ENCODE measurements around the gene CD96.
"Not testable (repeated sequence)": the region's sequence is repeated elsewhere in the genome, so short reads cannot be mapped to it uniquely, and the experiment has no call there.

CD96 gene

DNA sequence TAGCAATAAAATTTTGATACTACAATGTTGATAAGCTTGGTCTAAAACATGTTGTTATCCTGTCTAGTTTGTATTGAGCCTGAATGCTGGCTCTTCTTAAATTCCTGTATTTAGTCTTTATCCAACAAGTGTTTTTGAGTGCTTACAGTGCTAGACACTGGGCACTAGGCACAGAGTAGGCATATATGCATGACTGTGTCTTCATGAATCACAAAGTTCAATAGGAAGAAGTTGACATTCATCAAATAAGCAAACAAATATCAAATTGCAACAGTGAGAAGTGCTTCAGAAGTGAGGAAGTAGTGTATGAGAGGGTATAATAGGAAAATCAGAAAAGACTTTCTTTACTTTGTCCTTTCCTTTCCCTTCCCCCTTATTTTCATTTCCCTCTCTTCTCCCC is 6.8 kb downstream of the CD96 start:
- no peak for DNase-seq (ENCODE audit: low read depth in 2 of 2)

DNA sequence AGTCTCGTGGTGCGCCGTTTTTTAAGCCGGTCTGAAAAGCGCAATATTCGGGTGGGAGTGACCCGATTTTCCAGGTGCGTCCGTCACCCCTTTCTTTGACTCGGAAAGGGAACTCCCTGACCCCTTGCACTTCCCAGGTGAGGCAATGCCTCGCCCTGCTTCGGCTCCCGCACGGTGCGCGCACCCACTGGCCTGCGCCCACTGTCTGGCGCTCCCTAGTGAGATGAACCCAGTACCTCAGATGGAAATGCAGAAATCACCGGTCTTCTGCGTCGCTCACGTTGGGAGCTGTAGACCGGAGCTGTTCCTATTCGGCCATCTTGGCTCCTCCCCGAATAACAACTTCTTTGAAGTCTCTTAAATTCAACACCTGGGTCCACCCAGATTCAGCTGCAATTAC is 19.9 kb downstream of the CD96 start:
- not testable (repeated sequence) for DNase-seq (ENCODE audit: low read depth in 2 of 2)

DNA sequence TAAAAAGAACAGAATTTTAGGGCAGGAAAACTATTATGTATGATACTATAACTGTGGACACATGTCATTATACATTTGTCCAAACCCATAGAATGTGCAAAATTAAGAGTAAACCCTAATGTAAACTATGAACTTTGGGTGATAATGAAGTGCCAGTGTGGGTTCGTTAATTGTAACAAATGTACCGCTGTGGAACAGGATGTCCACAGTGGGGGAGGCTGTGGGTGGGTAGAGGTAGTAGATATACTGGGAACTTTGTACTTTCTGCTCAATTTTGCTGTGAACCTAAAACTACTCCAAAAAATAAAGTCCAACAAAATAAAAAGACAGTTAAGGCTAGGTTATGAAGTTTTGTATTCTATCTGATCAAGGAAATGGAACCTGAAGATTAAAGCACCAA is 24.8 kb downstream of the CD96 start:
- no peak for DNase-seq (ENCODE audit: low read depth in 2 of 2)

DNA sequence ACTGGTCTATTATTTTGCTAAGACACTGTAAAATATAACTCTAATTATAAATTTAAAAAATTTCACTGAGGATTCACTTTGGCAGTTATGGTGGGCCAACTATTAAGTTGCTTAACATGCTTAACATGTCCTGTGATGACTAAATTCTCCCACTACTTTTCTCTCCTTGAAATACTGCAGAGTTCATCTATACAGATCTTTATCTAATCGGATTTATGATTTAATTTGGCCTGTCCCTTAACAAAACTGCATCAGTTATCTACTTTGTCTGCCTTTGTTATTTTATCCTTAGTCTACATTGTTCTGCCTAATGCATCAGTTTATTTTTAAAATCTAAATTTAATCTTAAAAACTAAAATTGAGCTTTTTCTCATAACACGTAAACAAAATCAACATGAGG is 26.4 kb downstream of the CD96 start:
- no peak for DNase-seq (ENCODE audit: low read depth in 2 of 2)

DNA sequence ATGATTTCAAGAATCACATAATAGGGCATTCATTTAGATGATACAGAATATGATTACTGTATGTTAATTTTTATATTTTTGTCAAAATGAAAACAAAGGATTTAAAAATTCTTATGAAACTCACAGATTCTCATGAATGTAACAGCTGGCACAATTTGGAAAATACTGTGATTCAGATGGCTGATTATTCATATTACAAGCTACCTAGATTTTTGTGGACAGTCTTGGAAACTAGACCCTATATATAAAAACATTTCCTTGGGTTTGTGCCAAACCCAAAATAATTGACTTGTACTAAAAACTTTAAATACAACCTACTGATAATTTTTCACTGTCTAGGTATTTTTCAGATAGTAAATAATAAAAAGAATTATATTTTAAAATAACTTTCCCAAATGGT is 26.9 kb downstream of the CD96 start:
- DNase-seq (ENCODE audit: low read depth in 2 of 2): no peak

DNA sequence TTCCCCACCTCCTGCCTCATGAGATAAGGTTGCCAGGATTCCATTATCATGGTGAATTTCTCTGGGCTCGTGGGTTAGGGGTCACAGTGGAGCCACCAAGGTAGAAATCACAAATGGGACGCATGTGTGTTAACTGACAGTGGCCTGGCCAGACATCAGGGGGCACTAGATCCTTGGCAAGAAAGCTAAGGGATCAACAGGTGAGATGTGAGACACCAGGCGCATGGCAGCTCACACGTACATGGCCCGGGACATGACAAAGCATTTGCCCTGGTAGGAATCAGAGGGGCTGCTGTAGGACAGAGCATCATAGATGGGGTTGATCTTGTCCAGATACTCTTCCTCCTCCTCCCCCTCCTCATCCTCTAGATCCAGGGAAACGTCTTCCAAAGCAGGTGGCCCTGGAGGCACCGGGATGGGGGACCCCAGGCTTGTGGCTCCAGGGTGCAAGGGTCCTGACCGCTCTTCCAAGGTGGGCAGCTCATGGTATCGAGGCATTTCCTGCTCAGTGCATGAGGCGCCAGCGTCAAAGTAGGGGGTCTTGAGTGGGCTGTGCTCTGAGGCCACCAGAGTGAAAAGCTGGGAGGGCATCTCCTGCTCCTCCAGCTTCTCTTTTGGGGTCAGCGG is 28.5 kb downstream of the CD96 start:
- no peak for DNase-seq (ENCODE audit: low read depth in 2 of 2)

DNA sequence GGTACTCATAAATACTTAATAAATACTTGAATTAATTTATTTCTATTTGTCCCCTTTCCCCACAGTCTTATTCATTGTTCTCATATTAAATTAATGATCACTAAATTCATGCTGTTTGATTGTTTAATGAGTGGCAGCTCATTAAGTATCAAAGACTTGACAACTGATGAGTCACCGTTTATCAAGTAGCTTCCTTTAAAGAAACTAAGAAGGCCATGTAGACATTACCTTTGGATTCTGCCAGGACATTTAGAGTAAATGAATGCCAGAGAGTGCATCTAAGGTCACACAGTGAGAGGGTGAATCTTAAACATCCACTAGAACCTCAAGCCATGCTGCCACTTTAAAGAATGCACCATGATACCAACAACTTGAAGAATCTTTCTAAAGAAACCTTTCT is 29.3 kb downstream of the CD96 start:
- no peak for DNase-seq (ENCODE audit: low read depth in 2 of 2)

DNA sequence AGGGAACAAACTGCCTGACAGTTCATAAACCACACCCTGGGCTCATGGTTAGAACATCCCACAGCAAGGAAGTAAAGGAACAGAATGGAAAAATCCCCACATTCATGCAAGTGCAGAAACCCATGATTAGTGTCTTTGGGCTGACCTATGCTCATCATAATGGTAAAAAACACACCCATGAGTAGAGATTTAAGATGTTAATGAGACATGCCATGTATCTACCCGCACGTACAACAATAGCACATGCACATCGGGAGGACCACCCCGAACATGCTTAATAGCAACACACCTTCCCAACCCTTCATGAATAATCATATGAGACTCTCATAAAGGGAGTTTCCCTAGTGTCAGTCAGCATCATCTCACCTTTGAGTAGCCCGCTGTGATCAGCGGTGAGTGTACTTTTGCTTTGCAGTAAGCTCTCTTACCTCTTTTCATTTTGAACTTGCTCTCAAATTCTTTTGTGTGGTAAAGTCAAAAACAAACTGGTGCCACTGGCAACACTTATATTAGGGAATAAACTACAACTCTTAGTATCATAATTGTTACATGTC is 30.0 kb downstream of the CD96 start:
- no peak for DNase-seq (ENCODE audit: low read depth in 2 of 2)

DNA sequence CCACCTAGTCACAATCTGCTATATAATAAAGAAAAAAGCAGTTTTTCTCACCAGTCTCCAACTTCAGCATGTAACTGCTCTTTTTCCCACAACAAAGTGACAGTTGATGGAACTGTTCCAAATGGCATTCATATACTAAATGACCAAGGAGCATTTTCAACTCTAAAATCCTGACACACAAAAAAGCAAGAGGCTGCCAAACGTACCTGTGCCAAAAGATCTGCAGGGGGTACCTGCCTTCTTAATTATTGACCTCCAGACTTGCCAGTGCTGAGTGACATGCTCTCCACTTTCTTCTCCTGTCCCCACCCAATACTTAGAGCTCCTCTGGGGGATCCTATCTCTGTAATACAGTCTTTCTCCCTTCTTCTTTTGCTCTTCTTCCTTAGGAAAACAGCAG is 35.1 kb downstream of the CD96 start:
- no peak for DNase-seq (ENCODE audit: low read depth in 2 of 2)

DNA sequence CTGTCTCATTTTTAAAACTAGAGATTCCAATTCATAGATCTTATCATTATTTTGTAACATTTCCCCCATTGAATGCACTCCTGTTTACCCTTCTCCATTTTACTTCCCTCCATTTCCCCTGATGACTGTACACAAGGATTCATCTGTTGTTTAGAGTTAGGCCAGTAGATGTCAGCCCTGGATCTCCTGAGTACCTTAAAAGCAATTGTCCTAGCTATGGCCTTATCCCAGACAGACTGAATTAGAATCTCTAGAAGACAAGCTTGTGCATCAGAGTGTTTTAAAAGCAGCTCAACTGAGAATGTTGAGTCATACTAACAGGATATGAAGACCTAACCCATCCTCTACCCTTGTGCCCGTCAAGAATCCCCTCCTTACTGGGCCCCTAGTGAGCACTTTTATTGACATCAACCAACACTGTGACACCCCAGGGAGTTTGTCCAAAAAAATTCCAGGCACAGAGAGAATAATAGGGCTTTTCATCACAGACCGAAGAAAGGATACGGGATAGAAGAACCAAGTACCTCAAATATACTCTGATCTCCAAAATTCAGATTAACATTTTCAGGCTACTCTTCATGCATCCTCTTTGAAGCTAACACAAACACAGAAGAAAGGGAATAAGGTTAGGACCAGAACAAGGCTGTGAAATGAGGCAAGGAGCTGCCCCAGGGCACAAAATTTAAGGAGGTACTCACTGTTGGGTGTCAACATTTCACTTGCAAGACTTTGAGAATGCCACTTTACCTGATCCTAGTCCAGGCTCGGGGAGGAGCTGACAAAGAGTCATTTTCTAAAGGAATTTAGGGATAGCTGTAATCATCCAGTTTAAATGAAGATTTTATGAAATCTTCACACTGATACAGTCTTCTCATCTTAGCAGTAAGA is 36.0 kb downstream of the CD96 start:
- DNase-seq (ENCODE audit: low read depth in 2 of 2): no peak

DNA sequence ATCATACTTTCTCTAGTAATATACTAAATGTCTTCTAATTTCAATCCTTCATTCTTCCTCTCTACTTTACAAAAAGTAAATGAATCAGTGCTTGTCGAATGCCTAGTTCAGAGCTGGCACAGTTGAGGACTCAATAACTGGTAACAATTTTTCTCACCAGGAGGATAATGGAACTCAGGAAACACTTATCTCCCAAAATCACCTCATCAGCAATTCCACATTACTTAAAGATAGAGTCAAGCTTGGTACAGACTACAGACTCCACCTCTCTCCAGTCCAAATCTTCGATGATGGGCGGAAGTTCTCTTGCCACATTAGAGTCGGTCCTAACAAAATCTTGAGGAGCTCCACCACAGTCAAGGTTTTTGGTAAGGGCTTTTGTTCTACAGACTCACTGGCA is 36.9 kb downstream of the CD96 start:
- DNase-seq (ENCODE audit: low read depth in 2 of 2): no peak

DNA sequence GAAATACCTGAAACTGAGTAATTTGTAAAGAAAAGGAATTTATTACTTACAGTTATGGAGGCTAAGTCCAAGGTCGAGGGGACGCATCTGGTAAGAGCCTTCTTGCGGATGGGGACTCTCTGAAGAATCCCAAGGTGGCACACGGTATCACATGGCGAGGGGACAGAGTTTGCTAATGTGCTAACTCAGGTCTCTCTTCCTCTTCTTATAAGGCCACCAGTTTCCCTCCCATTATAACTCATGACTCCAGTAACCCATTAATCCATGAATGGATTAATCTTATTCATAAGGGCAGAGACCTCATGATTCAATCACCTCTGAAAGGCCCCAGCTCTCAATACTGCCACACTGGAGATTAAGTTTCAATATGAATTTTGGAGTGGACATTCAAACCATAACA is 37.5 kb downstream of the CD96 start:
- DNase-seq (ENCODE audit: low read depth in 2 of 2): no peak

DNA sequence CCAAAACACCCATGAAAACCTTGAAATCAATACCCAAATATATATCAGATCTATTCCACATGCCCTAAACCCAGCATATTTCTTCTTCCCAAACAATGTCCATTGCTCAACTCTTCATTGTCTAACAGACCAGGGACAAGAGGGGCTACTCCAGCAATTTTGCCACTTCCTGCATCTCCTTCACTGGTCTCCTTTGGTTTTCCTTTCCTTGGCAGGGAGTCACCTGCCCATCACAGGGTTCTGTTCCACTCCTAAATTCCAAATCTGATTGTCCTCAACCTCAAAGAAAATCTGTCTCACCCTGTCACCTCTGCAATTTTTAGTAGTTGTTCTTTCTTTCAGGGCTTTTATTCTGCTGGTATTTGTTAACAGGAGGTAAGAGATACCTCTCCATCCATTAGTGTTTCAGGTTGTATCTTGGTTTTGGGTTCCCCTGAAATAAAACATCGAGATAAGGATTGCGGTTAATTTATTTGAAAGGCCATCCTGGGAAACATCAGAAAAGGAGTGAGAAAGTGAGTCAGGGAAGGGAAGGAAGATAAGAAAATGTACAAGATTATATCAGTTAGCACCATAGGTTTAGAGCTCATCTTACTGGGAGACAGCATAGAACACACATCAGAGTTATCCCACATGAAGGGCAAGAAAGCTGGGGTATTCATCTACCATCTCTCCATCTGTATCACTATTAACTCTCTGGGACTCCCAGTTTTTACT is 39.6 kb downstream of the CD96 start:
- no peak for DNase-seq (ENCODE audit: low read depth in 2 of 2)

DNA sequence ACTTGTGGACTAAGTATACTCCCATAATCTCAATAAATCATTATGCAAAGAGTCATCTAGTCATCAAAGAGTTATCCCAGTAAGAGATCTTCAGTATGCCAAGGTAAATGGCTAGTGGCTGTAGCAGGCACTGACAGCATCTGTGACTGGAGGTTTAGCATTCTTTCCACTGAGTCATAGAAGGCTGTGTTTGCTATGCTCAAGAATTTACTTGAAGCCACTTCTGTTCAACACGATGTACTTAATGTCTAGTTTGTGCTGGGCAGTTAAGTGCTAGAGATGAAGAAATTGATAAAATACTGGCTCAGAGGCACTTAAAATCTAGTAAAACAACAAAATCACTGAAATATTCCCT is 40.1 kb downstream of the CD96 start:
- DNase-seq (ENCODE audit: low read depth in 2 of 2): no peak

DNA sequence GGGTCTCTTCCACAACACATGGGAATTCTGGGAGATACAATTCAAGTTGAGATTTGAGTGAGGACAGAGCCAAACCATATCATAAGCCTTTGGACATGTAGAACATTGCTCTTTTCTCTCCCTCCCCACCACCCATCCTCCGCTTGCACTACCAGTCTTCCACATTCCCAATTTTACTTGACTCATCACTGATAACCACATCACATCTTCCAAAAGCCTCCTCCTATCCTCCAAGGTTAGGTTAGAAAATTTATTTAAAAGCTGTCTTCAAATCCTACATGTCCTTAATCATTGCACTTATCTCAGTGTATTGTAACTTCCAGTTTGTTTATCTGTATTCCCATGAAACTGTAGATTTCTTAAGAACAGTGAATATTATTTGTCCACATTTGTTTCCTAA is 42.7 kb downstream of the CD96 start:
- no peak for DNase-seq (ENCODE audit: low read depth in 2 of 2)

DNA sequence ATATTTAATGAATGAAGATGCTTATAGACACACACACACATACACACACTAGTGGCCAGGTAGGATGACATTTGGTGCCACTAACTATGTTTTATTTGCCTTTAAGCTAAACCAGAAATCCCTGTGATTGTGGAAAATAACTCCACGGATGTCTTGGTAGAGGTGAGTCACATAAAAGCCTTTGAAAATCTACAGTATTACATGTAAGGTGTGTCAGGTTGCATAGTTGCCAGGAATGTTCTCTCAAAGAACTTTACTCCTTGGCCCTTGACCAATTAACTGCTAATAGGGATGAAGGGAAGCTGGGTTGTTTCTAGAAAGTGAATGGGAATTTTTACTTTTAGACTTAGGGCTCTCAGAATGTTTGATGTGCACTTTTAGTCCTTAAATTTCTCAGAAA is 43.2 kb downstream of the CD96 start:
- no peak for DNase-seq (ENCODE audit: low read depth in 2 of 2)

DNA sequence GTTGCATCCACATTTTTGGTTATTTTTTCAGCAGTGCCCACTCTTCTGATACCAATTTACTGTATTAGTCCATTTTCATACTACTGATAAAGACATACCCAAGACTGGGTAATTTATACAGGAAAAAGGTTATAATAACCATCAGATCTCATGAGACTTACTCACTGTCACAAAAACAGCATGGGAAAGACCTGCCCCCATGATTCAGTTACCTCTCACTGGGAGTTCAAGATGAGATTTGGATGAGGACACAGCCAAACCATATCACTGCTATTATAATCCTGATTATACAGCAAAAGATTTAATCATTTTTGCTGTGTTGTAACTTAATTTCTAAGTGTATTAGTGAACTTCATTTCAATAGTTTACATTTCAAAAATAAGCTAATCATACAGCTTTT is 46.5 kb downstream of the CD96 start:
- no peak for DNase-seq (ENCODE audit: low read depth in 2 of 2)

DNA sequence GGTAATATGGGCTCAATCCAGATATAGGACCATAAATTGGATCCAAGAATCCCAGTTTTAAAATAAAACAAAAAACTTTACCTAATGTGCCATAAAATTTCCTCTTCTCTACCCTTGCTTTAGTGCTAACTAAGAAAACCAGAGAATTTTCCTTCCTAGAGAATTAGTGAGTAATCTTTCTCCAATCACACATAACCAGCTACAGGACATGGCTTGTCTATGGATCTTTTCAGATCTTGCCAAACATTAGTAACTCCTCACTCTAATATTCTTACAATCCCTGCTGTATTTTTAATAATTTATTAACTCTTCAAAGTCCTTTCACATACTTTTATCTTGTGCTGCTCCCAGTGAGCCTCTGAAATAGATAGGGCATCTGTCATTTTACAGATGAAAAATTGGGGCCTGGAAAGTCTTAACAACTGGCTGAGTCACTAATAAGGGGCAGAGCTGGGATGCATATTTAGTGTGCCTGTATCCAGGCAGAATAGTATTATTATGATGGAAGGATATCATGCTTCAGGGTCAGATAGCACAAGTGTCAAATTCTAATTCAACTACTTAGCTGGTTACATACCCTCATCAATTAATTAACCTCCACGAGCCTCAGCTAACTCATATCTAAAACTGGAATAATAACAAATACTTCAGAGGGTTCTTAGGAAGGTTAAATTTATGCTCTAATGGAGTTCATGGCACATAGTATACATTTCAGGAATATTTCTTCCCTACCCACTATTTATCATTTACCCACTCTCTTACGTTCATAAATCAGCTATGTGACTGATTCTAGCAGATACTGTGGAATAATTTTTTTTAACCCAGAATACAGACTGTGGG is 47.5 kb downstream of the CD96 start:
- no peak for DNase-seq (ENCODE audit: low read depth in 2 of 2)

DNA sequence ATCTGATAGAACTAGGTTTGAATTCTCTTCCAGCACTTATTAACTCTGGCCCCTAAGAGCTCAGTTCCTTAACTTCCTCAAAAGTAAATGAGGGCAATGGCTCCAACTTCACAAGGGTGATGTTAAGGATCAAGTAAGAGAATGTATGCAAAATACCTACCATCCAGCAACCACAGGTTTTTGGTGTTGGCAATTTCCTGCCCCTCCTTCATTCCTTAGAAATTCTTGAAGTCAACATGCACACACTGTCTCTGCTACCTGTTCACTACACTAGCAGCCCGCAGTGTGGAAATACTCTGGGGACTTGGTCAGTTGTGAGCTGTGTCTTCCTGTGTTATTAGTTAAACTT is 48.1 kb downstream of the CD96 start:
- DNase-seq (ENCODE audit: low read depth in 2 of 2): no peak

DNA sequence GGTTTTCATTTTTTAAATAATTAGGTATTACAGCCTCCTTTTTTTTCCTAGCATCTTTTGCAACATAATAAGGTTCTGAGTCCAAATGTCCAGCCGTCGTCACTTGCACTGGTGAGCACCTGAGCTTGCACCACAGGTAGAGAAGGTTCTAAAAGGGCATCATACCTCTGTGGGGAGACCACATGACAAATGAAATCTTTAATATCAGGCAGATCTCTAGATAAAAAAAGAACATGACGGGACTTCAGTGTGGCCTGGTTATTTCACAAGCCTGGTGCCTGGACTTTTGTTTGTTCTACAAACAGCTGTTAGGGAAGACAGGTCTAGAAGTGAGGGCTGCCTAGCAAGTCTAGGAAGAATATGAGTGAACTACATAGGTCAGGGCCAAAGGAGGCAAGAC is 49.6 kb downstream of the CD96 start:
- no peak for DNase-seq (ENCODE audit: low read depth in 2 of 2)

DNA sequence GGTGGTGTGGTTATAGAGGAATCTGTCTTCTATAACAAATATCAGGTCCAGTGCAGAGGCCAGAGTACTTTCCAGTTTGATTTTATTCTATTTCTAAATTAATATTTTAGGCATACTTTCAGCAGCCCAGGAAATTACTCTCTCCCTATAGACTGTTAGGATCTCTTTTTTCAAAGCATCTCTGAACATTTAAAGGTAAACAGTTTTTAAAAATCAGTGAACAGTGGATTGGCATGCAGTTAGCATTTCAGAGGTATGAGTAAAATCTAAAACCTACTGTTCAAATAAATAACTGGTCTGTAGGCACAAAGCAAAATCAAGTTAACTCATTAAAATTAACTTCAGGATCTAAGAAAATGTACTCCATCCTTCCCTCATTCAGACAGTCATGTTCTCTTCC is 50.1 kb downstream of the CD96 start:
- DNase-seq (ENCODE audit: low read depth in 2 of 2): no peak

DNA sequence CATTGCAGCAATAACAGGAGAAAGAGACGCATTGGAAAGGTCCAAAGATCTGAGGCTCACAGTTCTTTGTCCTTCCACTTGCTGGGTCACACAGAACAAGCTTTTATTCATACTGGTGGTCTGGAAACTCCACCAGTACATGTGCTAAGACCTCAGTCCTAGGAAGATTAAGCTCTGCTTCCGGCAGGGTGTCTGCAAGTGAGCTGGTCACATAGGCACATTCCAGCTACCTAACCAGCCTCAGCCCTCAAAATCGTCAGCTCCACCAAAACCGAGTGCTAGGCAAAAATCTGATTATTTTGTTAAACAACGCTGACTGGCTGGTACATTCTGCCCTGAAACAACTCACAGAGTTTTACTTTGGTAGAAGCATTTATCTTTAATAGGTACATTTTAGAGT is 50.9 kb downstream of the CD96 start:
- DNase-seq (ENCODE audit: low read depth in 2 of 2): no peak
